Measurements from ENCODE around the gene PROK1.

The PROK1 gene

GRCh38 chr1:110466646-110467280, 15.8 kb downstream of the PROK1 start:
- Histone ChIP-seq H2AFZ (ENCODE audit: low read depth, low read length) (no peak overlapping the region), H3K4ac (ENCODE audit: low read depth in 1 of 2, low read length in 2 of 2) (no peak overlapping the region), H3K18ac (ENCODE audit: low read depth in 1 of 2, low read length in 2 of 2) (no peak overlapping the region), H4K8ac (ENCODE audit: low read length) (no peak overlapping the region), H4K91ac (ENCODE audit: low read length) (no peak overlapping the region), H3K9me3 (ENCODE audit: control insufficient read depth, low read length) (no peaks in the 10 kb centered on the region), H3K23ac (ENCODE audit: low read length in 2 of 2) (no peak overlapping the region), H3K27ac (ENCODE audit: low read length, poor library complexity, severe bottlenecking) (no peak overlapping the region), H3K79me1 (replicated peaks; ENCODE audit: low read length, poor library complexity, severe bottlenecking) (no peaks in the 10 kb centered on the region), H2BK5ac (ENCODE audit: low read depth, low read length, poor library complexity, severe bottlenecking) (no peak overlapping the region), H3K27me3 (ENCODE audit: control insufficient read depth in 1 of 2, insufficient read depth in 1 of 2, low read length in 2 of 2) (peaks cover 0 to 32% of the 10 kb centered on the region in 2 experiments), H3K36me3 (ENCODE audit: control insufficient read depth in 1 of 2, insufficient read depth in 2 of 2, low read depth in 1 of 2, low read length in 2 of 2) (no peaks in the 10 kb centered on the region), H2BK12ac (ENCODE audit: low read length in 2 of 2) (no peak overlapping the region), H2BK15ac (ENCODE audit: low read depth, poor library complexity, severe bottlenecking) (no peak overlapping the region), H3K4me1 (ENCODE audit: control insufficient read depth, insufficient read depth, low read depth, low read length) (no peaks in the 10 kb centered on the region), H2BK120ac (ENCODE audit: low read depth, low read length) (no peak overlapping the region), H2AK5ac (ENCODE audit: low read length, severe bottlenecking) (no peak overlapping the region), H3K4me2 (ENCODE audit: low read length, poor library complexity, severe bottlenecking) (no peak overlapping the region), H3K4me3 (ENCODE audit: insufficient read depth in 1 of 2, low read depth in 1 of 2, low read length in 2 of 2) (no peak overlapping the region), H3K14ac (ENCODE audit: low read length in 2 of 2) (no peak overlapping the region), H3K9ac (ENCODE audit: low read length) (no peak overlapping the region)
- WGBS: 80% methylated on average over 8 of the region's 8 CpGs
- no peak for DNase-seq

DNA sequence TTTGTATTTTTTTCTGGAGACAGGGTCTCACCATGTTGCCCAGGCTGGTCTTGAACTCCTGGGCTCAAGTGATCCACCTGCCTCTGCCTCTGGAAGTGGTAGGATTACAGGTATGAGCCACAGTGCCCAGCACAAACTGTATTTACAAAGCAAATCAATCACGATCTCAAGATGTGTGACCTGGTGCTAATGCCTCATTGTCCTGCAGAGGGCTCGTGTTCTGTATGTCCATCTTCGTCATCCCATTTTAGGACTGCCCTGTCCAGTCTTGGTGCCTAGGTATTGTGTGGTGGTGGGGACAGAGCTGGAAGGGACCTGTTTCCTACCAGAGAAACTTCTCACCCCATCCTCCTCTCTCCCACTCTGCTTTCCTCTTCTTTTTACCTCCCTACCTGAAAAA, 20.2 kb downstream of the PROK1 start:
- Histone ChIP-seq H2BK120ac (ENCODE audit: low read depth, low read length) (no peak overlapping the region), H3K79me1 (replicated peaks; ENCODE audit: low read length, poor library complexity, severe bottlenecking) (no peaks in the 10 kb centered on the region), H4K8ac (ENCODE audit: low read length) (no peak overlapping the region), H3K23ac (ENCODE audit: low read length in 2 of 2) (no peak overlapping the region), H3K14ac (ENCODE audit: low read length in 2 of 2) (no peak overlapping the region), H3K9ac (ENCODE audit: low read length) (no peak overlapping the region), H3K18ac (ENCODE audit: low read depth in 1 of 2, low read length in 2 of 2) (no peak overlapping the region), H2AK5ac (ENCODE audit: low read length, severe bottlenecking) (no peak overlapping the region), H3K27ac (ENCODE audit: low read length, poor library complexity, severe bottlenecking) (no peak overlapping the region), H2AFZ (ENCODE audit: low read depth, low read length) (no peak overlapping the region), H3K27me3 (ENCODE audit: control insufficient read depth in 1 of 2, insufficient read depth in 1 of 2, low read length in 2 of 2) (peaks cover 3 to 17% of the 10 kb centered on the region in 2 experiments), H2BK5ac (ENCODE audit: low read depth, low read length, poor library complexity, severe bottlenecking) (no peak overlapping the region), H3K4me3 (ENCODE audit: insufficient read depth in 1 of 2, low read depth in 1 of 2, low read length in 2 of 2) (no peak overlapping the region), H3K36me3 (ENCODE audit: control insufficient read depth in 1 of 2, insufficient read depth in 2 of 2, low read depth in 1 of 2, low read length in 2 of 2) (no peaks in the 10 kb centered on the region), H3K4me2 (ENCODE audit: low read length, poor library complexity, severe bottlenecking) (no peak overlapping the region), H3K4ac (ENCODE audit: low read depth in 1 of 2, low read length in 2 of 2) (no peak overlapping the region), H3K9me3 (ENCODE audit: control insufficient read depth, low read length) (no peaks in the 10 kb centered on the region), H2BK12ac (ENCODE audit: low read length in 2 of 2) (no peak overlapping the region), H4K91ac (ENCODE audit: low read length) (no peak overlapping the region), H3K4me1 (ENCODE audit: control insufficient read depth, insufficient read depth, low read depth, low read length) (no peaks in the 10 kb centered on the region), H2BK15ac (ENCODE audit: low read depth, poor library complexity, severe bottlenecking) (no peak overlapping the region)
- 77% methylated on average over 3 of the region's 3 CpGs for WGBS
- DNase-seq: no peak

GRCh38 chr1:110472546-110472945, 21.6 kb downstream of the PROK1 start:
- Histone ChIP-seq H2BK120ac (ENCODE audit: low read depth, low read length) (no peak overlapping the region), H3K9ac (ENCODE audit: low read length) (no peak overlapping the region), H3K36me3 (ENCODE audit: control insufficient read depth in 1 of 2, insufficient read depth in 2 of 2, low read depth in 1 of 2, low read length in 2 of 2) (no peaks in the 10 kb centered on the region), H2BK15ac (ENCODE audit: low read depth, poor library complexity, severe bottlenecking) (no peak overlapping the region), H3K4ac (ENCODE audit: low read depth in 1 of 2, low read length in 2 of 2) (no peak overlapping the region), H3K9me3 (ENCODE audit: control insufficient read depth, low read length) (no peaks in the 10 kb centered on the region), H2AFZ (ENCODE audit: low read depth, low read length) (no peak overlapping the region), H3K4me1 (ENCODE audit: control insufficient read depth, insufficient read depth, low read depth, low read length) (peaks cover 2% of the 10 kb centered on the region), H4K8ac (ENCODE audit: low read length) (no peak overlapping the region), H2BK12ac (ENCODE audit: low read length in 2 of 2) (no peak overlapping the region), H3K27ac (ENCODE audit: low read length, poor library complexity, severe bottlenecking) (no peak overlapping the region), H4K91ac (ENCODE audit: low read length) (no peak overlapping the region), H2AK5ac (ENCODE audit: low read length, severe bottlenecking) (no peak overlapping the region), H3K23ac (ENCODE audit: low read length in 2 of 2) (no peak overlapping the region), H3K79me1 (replicated peaks; ENCODE audit: low read length, poor library complexity, severe bottlenecking) (no peaks in the 10 kb centered on the region), H2BK5ac (ENCODE audit: low read depth, low read length, poor library complexity, severe bottlenecking) (no peak overlapping the region), H3K27me3 (ENCODE audit: control insufficient read depth in 1 of 2, insufficient read depth in 1 of 2, low read length in 2 of 2) (peaks cover 3 to 5% of the 10 kb centered on the region in 2 experiments), H3K14ac (ENCODE audit: low read length in 2 of 2) (no peak overlapping the region), H3K4me2 (ENCODE audit: low read length, poor library complexity, severe bottlenecking) (no peak overlapping the region), H3K4me3 (ENCODE audit: insufficient read depth in 1 of 2, low read depth in 1 of 2, low read length in 2 of 2) (no peak overlapping the region), H3K18ac (ENCODE audit: low read depth in 1 of 2, low read length in 2 of 2) (no peak overlapping the region)
- DNase-seq: no peak
- 75% methylated on average over 10 of the region's 10 CpGs for WGBS

DNA sequence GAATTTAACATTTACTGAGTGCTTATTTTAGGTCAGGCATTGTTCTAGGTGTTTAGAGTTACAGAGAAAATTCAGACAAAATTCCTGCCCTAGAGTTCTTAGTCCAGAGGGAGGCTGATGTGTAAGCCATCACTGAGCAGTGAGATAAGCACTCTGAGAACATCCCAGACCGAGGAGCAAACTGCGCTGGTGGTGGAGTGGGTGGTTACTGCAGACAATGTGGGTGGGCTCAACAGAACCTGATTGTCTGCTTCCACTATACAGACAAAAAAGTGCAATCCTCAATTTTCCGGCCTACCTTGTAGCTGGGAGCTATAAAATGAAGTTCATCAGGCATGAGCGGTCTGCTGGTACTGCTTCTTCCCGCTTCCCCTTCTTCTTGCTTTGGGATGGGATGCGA, 23.5 kb downstream of the PROK1 start:
- WGBS: 93% methylated on average over 5 of the region's 6 CpGs
- Histone ChIP-seq H4K8ac (ENCODE audit: low read length) (no peak overlapping the region), H3K27me3 (ENCODE audit: control insufficient read depth in 1 of 2, insufficient read depth in 1 of 2, low read length in 2 of 2) (peaks cover 3 to 4% of the 10 kb centered on the region in 2 experiments), H3K18ac (ENCODE audit: low read depth in 1 of 2, low read length in 2 of 2) (no peak overlapping the region), H3K23ac (ENCODE audit: low read length in 2 of 2) (no peak overlapping the region), H2BK120ac (ENCODE audit: low read depth, low read length) (no peak overlapping the region), H3K4me1 (ENCODE audit: control insufficient read depth, insufficient read depth, low read depth, low read length) (peaks cover 2% of the 10 kb centered on the region), H3K4me2 (ENCODE audit: low read length, poor library complexity, severe bottlenecking) (no peak overlapping the region), H3K4ac (ENCODE audit: low read depth in 1 of 2, low read length in 2 of 2) (no peak overlapping the region), H3K14ac (ENCODE audit: low read length in 2 of 2) (no peak overlapping the region), H2AK5ac (ENCODE audit: low read length, severe bottlenecking) (no peak overlapping the region), H3K79me1 (replicated peaks; ENCODE audit: low read length, poor library complexity, severe bottlenecking) (no peaks in the 10 kb centered on the region), H3K9ac (ENCODE audit: low read length) (no peak overlapping the region), H2BK12ac (ENCODE audit: low read length in 2 of 2) (no peak overlapping the region), H3K9me3 (ENCODE audit: control insufficient read depth, low read length) (no peaks in the 10 kb centered on the region), H2AFZ (ENCODE audit: low read depth, low read length) (no peak overlapping the region), H3K4me3 (ENCODE audit: insufficient read depth in 1 of 2, low read depth in 1 of 2, low read length in 2 of 2) (no peak overlapping the region), H4K91ac (ENCODE audit: low read length) (no peak overlapping the region), H3K36me3 (ENCODE audit: control insufficient read depth in 1 of 2, insufficient read depth in 2 of 2, low read depth in 1 of 2, low read length in 2 of 2) (no peaks in the 10 kb centered on the region), H2BK15ac (ENCODE audit: low read depth, poor library complexity, severe bottlenecking) (no peak overlapping the region), H3K27ac (ENCODE audit: low read length, poor library complexity, severe bottlenecking) (no peak overlapping the region), H2BK5ac (ENCODE audit: low read depth, low read length, poor library complexity, severe bottlenecking) (no peak overlapping the region)
- no peak for DNase-seq
